Stimulated activated CD4-positive, alpha-beta T cell treated with anti-CD3 and anti-CD28 coated beads, Interleukin-15, amount 100 ng/mL, for 24 hours (primary cell): Measurements from ENCODE around the gene EPC2.
A peak's percentile ranks its signal among the peaks of the same experiment; 100 is the strongest.
"Not testable (repeated sequence)": the region's sequence is repeated elsewhere in the genome, so short reads cannot be mapped to it uniquely, and the experiment has no call there.

Experiments
- DNase-seq: peaks from one replicate; pipeline ENCODE4 v3.0.0-alpha.2; 2020

The EPC2 gene

GRCh38 chr2:148737742-148738141, 93.2 kb downstream of the EPC2 start:
- DNase-seq: no peak

- DNase-seq: no peak
Observed at GRCh38 chr2:148739454-148740105, 95.0 kb downstream of the EPC2 start.

GRCh38 chr2:148742373-148742772, 97.8 kb downstream of the EPC2 start:
- DNase-seq: no peak

- no peak for DNase-seq
Observed at GRCh38 chr2:148745151-148745851, 100.8 kb downstream of the EPC2 start.

- DNase-seq: no peak
Observed at GRCh38 chr2:148746973-148747372, 102.4 kb downstream of the EPC2 start.

GRCh38 chr2:148751907-148752306, 107.4 kb downstream of the EPC2 start:
- no peak for DNase-seq

GRCh38 chr2:148752977-148753376, 108.4 kb downstream of the EPC2 start:
- no peak for DNase-seq

GRCh38 chr2:148754864-148755263, 110.3 kb downstream of the EPC2 start:
- DNase-seq: no peak

GRCh38 chr2:148756292-148756975, 111.9 kb downstream of the EPC2 start:
- DNase-seq: no peak

- DNase-seq: no peak
Observed at GRCh38 chr2:148764815-148765214, 120.3 kb downstream of the EPC2 start.

GRCh38 chr2:148770047-148770446, 125.5 kb downstream of the EPC2 start:
- DNase-seq: no peak

- DNase-seq: no peak
Observed at GRCh38 chr2:148781544-148781943, 137.0 kb downstream of the EPC2 start.

- DNase-seq: no peak
Observed at GRCh38 chr2:148789059-148789458, 144.5 kb downstream of the EPC2 start.

GRCh38 chr2:148790172-148790571, 145.6 kb downstream of the EPC2 start:
- DNase-seq: not testable (repeated sequence)

GRCh38 chr2:148794558-148794957, 150.0 kb downstream of the EPC2 start:
- DNase-seq: no peak

- DNase-seq: no peak
Observed at GRCh38 chr2:148796735-148797512, 152.4 kb downstream of the EPC2 start.

GRCh38 chr2:148802448-148803220, 158.1 kb downstream of the EPC2 start:
- no peak for DNase-seq

GRCh38 chr2:148810081-148810480, 165.5 kb downstream of the EPC2 start:
- no peak for DNase-seq

GRCh38 chr2:148812306-148812705, 167.8 kb downstream of the EPC2 start:
- no peak for DNase-seq

GRCh38 chr2:148813603-148814065, 169.1 kb downstream of the EPC2 start:
- peak; percentile 80 for DNase-seq

- DNase-seq: no peak
Observed at GRCh38 chr2:148814143-148814859, 169.8 kb downstream of the EPC2 start.
